Neuronal stem cell (in vitro differentiated cells): Measurements from ENCODE around the gene PLD4.
"Not testable (repeated sequence)": the region's sequence is repeated elsewhere in the genome, so short reads cannot be mapped to it uniquely, and the experiment has no call there.

Source experiments
- DNase-seq: peaks from one replicate; pipeline ENCODE4 v3.0.0-alpha.2; 2013; ENCODE audit warnings: low spot score
- H2AFZ ChIP-seq: one replicate; pipeline ENCODE4 v1.6.1; 2013; ENCODE audit warnings: mild to moderate bottlenecking, low read length, inconsistent platforms
- H2AK5ac ChIP-seq: 2 replicates; pipeline ENCODE4 v1.6.1; 2013; ENCODE audit warnings: low read depth, mild to moderate bottlenecking, inconsistent platforms, low read length, moderate library complexity, mixed read lengths
- H2BK120ac ChIP-seq: 2 replicates; pipeline ENCODE4 v1.6.1; 2013; ENCODE audit warnings: low read depth, mild to moderate bottlenecking, inconsistent platforms, low read length, moderate library complexity, mixed read lengths
- H2BK12ac ChIP-seq: one replicate; pipeline ENCODE4 v1.6.1; 2013; ENCODE audit warnings: low read length, inconsistent platforms
- H2BK15ac ChIP-seq: 2 replicates; pipeline ENCODE4 v1.6.1; 2013; ENCODE audit warnings: mild to moderate bottlenecking, low read length, inconsistent platforms, mixed read lengths
- H2BK5ac ChIP-seq: one replicate; pipeline ENCODE4 v1.6.1; 2013; ENCODE audit warnings: inconsistent platforms, mild to moderate bottlenecking, low read length, moderate library complexity
- H3K14ac ChIP-seq: one replicate; pipeline ENCODE4 v1.6.1; 2013; ENCODE audit warnings: low read length, inconsistent platforms
- H3K18ac ChIP-seq: 2 replicates; pipeline ENCODE4 v1.6.1; 2013; ENCODE audit warnings: low read length, inconsistent platforms
- H3K23ac ChIP-seq: 2 replicates; pipeline ENCODE4 v1.6.1; 2013; ENCODE audit warnings: low read depth, mild to moderate bottlenecking, mixed read lengths, low read length, inconsistent platforms; ENCODE audit not compliant: poor library complexity
- H3K27ac ChIP-seq: replicated peaks from 3 replicates; pipeline ENCODE4 v1.5.1; 2013; ENCODE audit warnings: low read length, inconsistent platforms
- H3K27me3 ChIP-seq, 3 experiments: 2 replicates each; pipeline ENCODE4 v1.6.1; 2013; ENCODE audit warnings: low read length in 3 of 3, mild to moderate bottlenecking in 2 of 3, inconsistent platforms in 1 of 3, low read depth in 1 of 3, mixed read lengths in 1 of 3, moderate library complexity in 1 of 3; ENCODE audit not compliant: control insufficient read depth in 3 of 3, insufficient read depth in 3 of 3
- H3K36me3 ChIP-seq, 2 donors: replicated peaks in 1 of 2; 2 replicates each; pipeline ENCODE4 v1.6.1; 2013; ENCODE audit warnings: low read length in 2 of 2; ENCODE audit not compliant: control insufficient read depth in 2 of 2, insufficient read depth in 2 of 2
- H3K4ac ChIP-seq: 2 replicates; pipeline ENCODE4 v1.6.1; 2013; ENCODE audit warnings: inconsistent platforms, mild to moderate bottlenecking, low read length, moderate library complexity
- H3K4me1 ChIP-seq, 2 donors: 1 replicate in 1 of 2; 2 replicates in 1 of 2; pipeline ENCODE4 v1.6.1; 2013; ENCODE audit warnings: low read length in 2 of 2, low read depth in 1 of 2; ENCODE audit not compliant: control insufficient read depth in 2 of 2, insufficient read depth in 1 of 2
- H3K4me2 ChIP-seq: one replicate; pipeline ENCODE4 v1.6.1; 2013; ENCODE audit warnings: mild to moderate bottlenecking, low read length, inconsistent platforms; ENCODE audit not compliant: insufficient read depth, poor library complexity, severe bottlenecking
- H3K4me3 ChIP-seq, 2 donors: 2 replicates each; pipeline ENCODE4 v1.5.1; 2013; ENCODE audit warnings: low read length in 2 of 2, mild to moderate bottlenecking in 2 of 2, inconsistent platforms in 1 of 2, moderate library complexity in 1 of 2
- H3K79me1 ChIP-seq: one replicate; pipeline ENCODE4 v1.6.1; 2013; ENCODE audit warnings: low read depth, mild to moderate bottlenecking, inconsistent platforms, low read length, moderate library complexity
- H3K9ac ChIP-seq: one replicate; pipeline ENCODE4 v1.6.1; 2013; ENCODE audit warnings: mild to moderate bottlenecking, low read depth, low read length, inconsistent platforms; ENCODE audit not compliant: poor library complexity
- H3K9me3 ChIP-seq, 2 donors: replicated peaks in 1 of 2; 2 replicates each; pipeline versions ENCODE3 to v1.6.1; 2013; ENCODE audit warnings: low read length in 2 of 2, mild to moderate bottlenecking in 2 of 2, inconsistent platforms in 1 of 2, low read depth in 1 of 2, mixed read lengths in 1 of 2, moderate library complexity in 1 of 2; ENCODE audit not compliant: control insufficient read depth in 2 of 2, insufficient read depth in 1 of 2
- H4K8ac ChIP-seq: one replicate; pipeline ENCODE4 v1.6.1; 2013; ENCODE audit warnings: low read depth, mild to moderate bottlenecking, inconsistent platforms, low read length, moderate library complexity
- H4K91ac ChIP-seq: one replicate; pipeline ENCODE4 v1.6.1; 2013; ENCODE audit warnings: low read length, low read depth, mild to moderate bottlenecking, inconsistent platforms; ENCODE audit not compliant: poor library complexity
- WGBS, 2 donors: extraction: QIAGEN DNeasy Blood & Tissue Kit; methylation state at CpG; one replicate each; pipeline ENCODE4 v1.1.7; 2013; ENCODE audit warnings: missing lambda C conversion rate in 2 of 2, mixed read lengths in 1 of 2; ENCODE audit not compliant: insufficient read length in 2 of 2, insufficient replicate concordance in 1 of 2; ENCODE audit errors: extremely low coverage in 2 of 2; 5-methylcytosine and 5-hydroxymethylcytosine counted together

PLD4 gene

DNA sequence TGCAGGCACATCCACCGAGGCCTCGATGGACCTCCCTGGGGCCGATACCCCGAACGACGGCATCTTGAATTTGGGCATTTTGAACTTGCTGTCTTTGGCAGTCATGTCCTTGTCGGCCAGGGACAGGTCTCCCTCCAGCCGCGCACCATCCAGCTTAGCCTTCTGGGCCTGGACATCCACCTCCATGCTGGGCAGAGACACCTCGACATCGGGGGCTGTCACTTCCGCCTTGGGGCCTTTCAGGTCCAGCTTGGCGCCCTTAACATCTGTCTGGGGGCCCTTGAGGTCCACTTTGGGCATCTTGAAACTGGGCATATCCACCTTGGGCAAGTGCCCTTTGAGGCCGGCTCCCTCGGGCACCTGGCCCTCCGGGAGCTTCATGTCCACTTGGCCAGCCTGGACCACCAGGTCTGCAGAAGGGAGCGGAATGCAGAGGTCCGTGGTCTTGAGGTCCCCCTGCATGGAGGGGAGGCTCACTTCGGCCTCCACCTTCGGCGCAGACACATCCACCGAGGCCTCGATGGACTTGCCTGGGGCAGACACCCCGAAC, 24.8 kb downstream of the PLD4 start:
- not testable (repeated sequence) for H2BK15ac ChIP-seq, H3K14ac ChIP-seq, H4K91ac ChIP-seq, H4K8ac ChIP-seq, H3K23ac ChIP-seq, DNase-seq, H3K18ac ChIP-seq, H3K4me2 ChIP-seq, H3K4me1 ChIP-seq, H2BK5ac ChIP-seq, H2BK120ac ChIP-seq, H3K79me1 ChIP-seq, H2AFZ ChIP-seq, H2AK5ac ChIP-seq, H3K36me3 ChIP-seq, H3K9me3 ChIP-seq, H3K4ac ChIP-seq, H2BK12ac ChIP-seq, H3K27ac ChIP-seq, H3K9ac ChIP-seq, H3K4me3 ChIP-seq
- peaks cover 0 to 14% (median 0%) of the 10 kb centered on the region in 3 experiments for H3K27me3 ChIP-seq
- WGBS, 2 donors = no CpG with 5 or more reads among the region's 24 CpGs

DNA sequence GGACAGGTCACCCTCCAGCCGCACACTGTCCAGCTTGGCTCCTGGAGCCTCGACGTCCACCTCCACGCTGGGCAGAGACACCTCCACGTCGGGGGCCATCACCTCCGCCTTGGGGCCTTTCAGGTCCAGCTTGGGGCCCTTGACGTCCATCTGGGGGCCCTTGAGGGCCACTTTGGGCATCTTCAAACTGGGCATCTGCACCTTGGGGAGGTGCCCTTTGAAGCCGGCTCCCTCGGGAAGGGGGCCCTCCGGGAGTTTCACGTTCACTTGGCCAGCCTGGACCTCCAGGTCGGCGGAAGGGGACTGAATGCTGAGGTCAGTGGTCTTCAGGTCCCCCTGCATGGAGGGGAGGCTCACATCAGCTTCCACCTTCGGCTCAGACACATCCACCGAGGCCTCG, 25.3 kb downstream of the PLD4 start:
- no peak overlapping the region for H3K4ac ChIP-seq

GRCh38 chr14:104950701-104951100, 26.0 kb downstream of the PLD4 start:
- peaks cover 0 to 22% (median 0%) of the 10 kb centered on the region in 3 experiments for H3K27me3 ChIP-seq
- H4K8ac ChIP-seq, H3K18ac ChIP-seq, H3K4ac ChIP-seq, H3K4me2 ChIP-seq, H2BK12ac ChIP-seq, H4K91ac ChIP-seq, H3K79me1 ChIP-seq, H2BK120ac ChIP-seq, H3K14ac ChIP-seq, H3K9ac ChIP-seq, H2AFZ ChIP-seq, H2AK5ac ChIP-seq, H3K27ac ChIP-seq, H3K23ac ChIP-seq, DNase-seq, H3K9me3 ChIP-seq, H2BK15ac ChIP-seq, H3K36me3 ChIP-seq, H2BK5ac ChIP-seq, H3K4me3 ChIP-seq, H3K4me1 ChIP-seq: not testable (repeated sequence)
- no CpG with 5 or more reads among the region's 15 CpGs for WGBS, 2 donors

More for the DNA sequence above, 25.3 kb downstream of the PLD4 start:
- H2BK15ac ChIP-seq = no peak overlapping the region
- H3K4me2 ChIP-seq = no peak overlapping the region
- no peak for DNase-seq
- H3K9ac ChIP-seq = no peak overlapping the region
- peak overlapping the region; percentile 17 for H3K14ac ChIP-seq
- no peak overlapping the region for H3K23ac ChIP-seq
- H3K27me3 ChIP-seq = peaks cover 0 to 16% (median 0%) of the 10 kb centered on the region in 3 experiments
- no peak overlapping the region for H4K8ac ChIP-seq
- H3K4me3 ChIP-seq = no peak overlapping the region
- no peaks in the 10 kb centered on the region for H3K9me3 ChIP-seq
- H2BK120ac ChIP-seq = no peak overlapping the region
- no peak overlapping the region for H4K91ac ChIP-seq
- H2AK5ac ChIP-seq = no peak overlapping the region
- H3K4me1 ChIP-seq = no peaks in the 10 kb centered on the region
- no peak overlapping the region for H2BK12ac ChIP-seq
- no peak overlapping the region for H3K27ac ChIP-seq
- no peak overlapping the region for H2AFZ ChIP-seq
- no peak overlapping the region for H3K18ac ChIP-seq
- WGBS, 2 donors = no CpG with 5 or more reads among the region's 17 CpGs
- H3K79me1 ChIP-seq = no peaks in the 10 kb centered on the region
- H3K36me3 ChIP-seq = no peaks in the 10 kb centered on the region
- no peak overlapping the region for H2BK5ac ChIP-seq

- H3K79me1 ChIP-seq, DNase-seq, H3K18ac ChIP-seq, H3K4me2 ChIP-seq, H4K8ac ChIP-seq, H3K4ac ChIP-seq, H3K4me1 ChIP-seq, H3K23ac ChIP-seq, H2AK5ac ChIP-seq, H2BK5ac ChIP-seq, H3K27ac ChIP-seq, H4K91ac ChIP-seq, H3K4me3 ChIP-seq, H3K36me3 ChIP-seq, H2BK12ac ChIP-seq, H2BK120ac ChIP-seq, H2BK15ac ChIP-seq, H3K14ac ChIP-seq, H2AFZ ChIP-seq, H3K9ac ChIP-seq, H3K9me3 ChIP-seq: not testable (repeated sequence)
- WGBS, 2 donors = no CpG with 5 or more reads among the region's 28 CpGs
- peaks cover 0 to 36% (median 1%) of the 10 kb centered on the region in 3 experiments for H3K27me3 ChIP-seq
These were observed 27.4 kb downstream of the PLD4 start for GRCh38 chr14:104951863-104952657.
